ENCODE data around the gene REPIN1. TPM values are rescaled to one million over a fixed set of nuclear protein-coding genes. Genes with fewer than 3 reads are reported as not detected.

Gene REPIN1
- total RNA-seq (100 to 1,000 TPM in 1 of 2 donors, 10 to 100 TPM in 1; 44.4 to 118 TPM), polyA plus RNA-seq (10 to 100 TPM; 17.1 to 65.8 TPM)

GRCh38 chr7:150368096-150368883 lies at the start of gene REPIN1:
REPIN1 (plus strand) TSS chr7:150368822; CDS start chr7:150369712, 890 bp downstream.
- Histone ChIP-seq H3K4me3 (ENCODE audit: low read depth in 1 of 3, low read length in 3 of 3) (peak within 1 kb of the TSS; percentile 76 to 97 (median 82)), H3K9ac (ENCODE audit: low read depth in 1 of 2, low read length in 2 of 2) (peak within 1 kb of the TSS; percentile 90 to 95), H3K27ac (ENCODE audit: low read depth in 1 of 2, low read length in 2 of 2) (peak within 1 kb of the TSS; percentile 98 to 99), H3K9me3 (ENCODE audit: control insufficient read depth in 4 of 4, low read length in 3 of 4) (no peaks in the 10 kb centered on the region), H3K27me3 (ENCODE audit: control insufficient read depth in 4 of 4, insufficient read depth in 4 of 4, low read length in 3 of 4) (no peaks in the 10 kb centered on the region), H3K36me3 (ENCODE audit: control insufficient read depth in 4 of 4, insufficient read depth in 3 of 4, low read depth in 1 of 4, low read length in 3 of 4) (peaks cover 4 to 14% (median 12%) of the 10 kb centered on the region in 4 donors), H3K4me1 (ENCODE audit: control insufficient read depth in 4 of 4, insufficient read depth in 4 of 4, low read length in 3 of 4) (peaks cover 2 to 40% (median 29%) of the 10 kb centered on the region in 4 donors)
- peak; percentile 89 for DNase-seq (ENCODE audit: low spot score)
- TF ChIP-seq ZBTB33 (IDR thresholded peaks at IDR 0.05) (peak; percentile 3), EGR1 (IDR thresholded peaks at IDR 0.05; ENCODE audit: low read depth in 2 of 2) (peak in 1 of 2 donors; percentile 1), RXRA (IDR thresholded peaks at IDR 0.05) (peak in 1 of 2 donors; percentile 53), SP1 (IDR thresholded peaks at IDR 0.05) (no peak), HNF4A (conservative IDR thresholded peaks at IDR 0.05) (peak in 1 of 2 donors; percentile 13), REST (IDR thresholded peaks at IDR 0.05) (no peak)
- WGBS, result under 1% methylated on average over 85 of the region's 85 CpGs

- Histone ChIP-seq H3K27me3 (ENCODE audit: control insufficient read depth in 4 of 4, insufficient read depth in 4 of 4, low read length in 3 of 4) (no peaks in the 10 kb centered on the region), H3K4me3 (ENCODE audit: low read depth in 1 of 3, low read length in 3 of 3) (peak overlapping the region in 2 of 3 donors; percentile 59 to 75), H3K36me3 (ENCODE audit: control insufficient read depth in 4 of 4, insufficient read depth in 3 of 4, low read depth in 1 of 4, low read length in 3 of 4) (peaks cover 0 to 2% (median 1%) of the 10 kb centered on the region in 4 donors), H3K27ac (ENCODE audit: low read depth in 1 of 2, low read length in 2 of 2) (peak overlapping the region; percentile 84 to 96), H3K4me1 (ENCODE audit: control insufficient read depth in 4 of 4, insufficient read depth in 4 of 4, low read length in 3 of 4) (peaks cover 6 to 53% (median 28%) of the 10 kb centered on the region in 4 donors), H3K9ac (ENCODE audit: low read depth in 1 of 2, low read length in 2 of 2) (peak overlapping the region in 1 of 2 donors; percentile 23), H3K9me3 (ENCODE audit: control insufficient read depth in 4 of 4, low read length in 3 of 4) (no peaks in the 10 kb centered on the region)
- no peak for DNase-seq (ENCODE audit: low spot score)
- WGBS, result 96% methylated on average over 3 of the region's 3 CpGs
- no peak for TF ChIP-seq EGR1 (IDR thresholded peaks at IDR 0.05; ENCODE audit: low read depth in 2 of 2)
- TF ChIP-seq JUND (IDR thresholded peaks at IDR 0.05), result no peak
- TF ChIP-seq ZBTB33 (IDR thresholded peaks at IDR 0.05), result no peak
- no peak for TF ChIP-seq GABPA (IDR thresholded peaks at IDR 0.05 in 1 of 2, conservative IDR thresholded peaks at IDR 0.05 in 1 of 2)
- no peak for TF ChIP-seq HNF4A (conservative IDR thresholded peaks at IDR 0.05)
- TF ChIP-seq, protein P1, sequence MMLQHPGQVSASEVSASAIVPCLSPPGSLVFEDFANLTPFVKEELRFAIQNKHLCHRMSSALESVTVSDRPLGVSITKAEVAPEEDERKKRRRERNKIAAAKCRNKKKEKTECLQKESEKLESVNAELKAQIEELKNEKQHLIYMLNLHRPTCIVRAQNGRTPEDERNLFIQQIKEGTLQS (IDR thresholded peaks at IDR 0.05), result no peak
- no peak for TF ChIP-seq HNF4G (IDR thresholded peaks at IDR 0.05)
- TF ChIP-seq FOXA2 (IDR thresholded peaks at IDR 0.05), result no peak
- TF ChIP-seq YY1 (IDR thresholded peaks at IDR 0.05), result no peak
- TF ChIP-seq, protein P2, sequence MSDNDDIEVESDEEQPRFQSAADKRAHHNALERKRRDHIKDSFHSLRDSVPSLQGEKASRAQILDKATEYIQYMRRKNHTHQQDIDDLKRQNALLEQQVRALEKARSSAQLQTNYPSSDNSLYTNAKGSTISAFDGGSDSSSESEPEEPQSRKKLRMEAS (IDR thresholded peaks at IDR 0.05), result no peak
- TF ChIP-seq REST (IDR thresholded peaks at IDR 0.05), result no peak
- no peak for TF ChIP-seq RXRA (IDR thresholded peaks at IDR 0.05)
- no peak for TF ChIP-seq RAD21 (IDR thresholded peaks at IDR 0.05)
- TF ChIP-seq NR2F2 (IDR thresholded peaks at IDR 0.05), result no peak
- TF ChIP-seq FOXA1 (IDR thresholded peaks at IDR 0.05), result no peak
- TF ChIP-seq SP1 (IDR thresholded peaks at IDR 0.05), result no peak
These were observed 46.9 kb upstream of the REPIN1 start for GRCh38 chr7:150321788-150322113.
